HG02885 (cell line): ENCODE measurements around the gene LASP1NB.
"Not testable (repeated sequence)": the region's sequence is repeated elsewhere in the genome, so short reads cannot be mapped to it uniquely, and the experiment has no call there.

Experiments
- ATAC-seq: cut with Tn5 transposase; IDR thresholded peaks from one replicate; pipeline ENCODE4 v1.9.1; 2021; ENCODE audit warnings: mild to moderate bottlenecking; ENCODE audit not compliant: unreplicated experiment, poor library complexity

Gene LASP1NB

DNA sequence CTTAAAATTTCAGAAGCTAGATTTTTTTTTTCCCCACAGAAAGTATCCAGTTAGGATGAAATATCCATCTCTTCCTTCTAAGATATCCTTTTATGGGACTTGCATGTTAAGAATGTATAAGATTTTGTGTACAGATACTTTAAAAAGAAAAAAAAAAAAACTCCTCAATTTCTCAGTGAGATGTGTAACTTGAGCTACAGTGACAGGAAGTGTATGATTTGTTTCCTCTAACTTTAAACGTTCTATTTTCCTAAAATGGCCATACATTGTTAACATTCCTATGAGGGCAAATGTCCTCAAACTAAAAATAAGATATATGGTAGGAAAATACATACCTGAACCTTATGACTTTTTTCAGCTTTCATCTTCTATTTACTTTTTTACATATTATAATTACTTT lies 32.9 kb downstream of the LASP1NB start:
- no peak for ATAC-seq

DNA sequence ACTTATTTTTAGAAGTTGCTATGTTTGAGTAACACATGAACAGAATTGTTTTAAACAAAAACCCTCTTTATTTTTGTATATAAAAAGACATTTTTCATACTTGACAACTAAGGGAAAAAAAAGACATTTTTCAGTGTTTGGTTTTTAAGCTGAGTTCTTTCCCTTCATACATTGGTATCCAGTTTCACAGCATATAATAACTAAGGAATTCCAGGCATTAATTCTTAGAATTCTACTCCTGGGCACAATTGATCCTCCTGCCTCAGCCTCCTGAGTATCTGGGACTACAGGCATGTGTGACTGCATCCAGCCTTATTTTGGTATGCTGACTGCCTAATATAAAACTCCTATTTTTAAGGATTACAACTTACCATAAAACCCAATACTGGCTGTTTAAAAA lies 33.3 kb downstream of the LASP1NB start:
- no peak for ATAC-seq

DNA sequence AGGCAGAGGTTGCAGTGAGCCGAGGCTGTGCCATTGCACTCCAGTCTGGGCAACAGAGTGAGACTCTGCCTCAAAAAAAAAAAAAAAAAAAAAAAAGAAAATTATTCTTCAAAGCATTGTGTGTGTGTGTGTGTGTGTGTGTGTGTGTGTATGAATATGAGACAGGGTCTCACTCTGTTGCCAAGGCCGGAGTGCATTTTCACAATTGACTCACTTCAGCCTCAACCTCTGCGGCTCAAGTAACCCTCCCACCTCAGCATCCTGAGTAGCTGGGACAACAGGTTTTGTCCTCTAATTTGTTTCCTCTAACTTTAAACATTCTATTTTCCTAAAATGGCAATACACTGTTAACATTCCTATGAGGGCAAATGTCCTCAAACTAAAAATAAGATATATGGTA lies 34.1 kb downstream of the LASP1NB start:
- ATAC-seq: no peak

DNA sequence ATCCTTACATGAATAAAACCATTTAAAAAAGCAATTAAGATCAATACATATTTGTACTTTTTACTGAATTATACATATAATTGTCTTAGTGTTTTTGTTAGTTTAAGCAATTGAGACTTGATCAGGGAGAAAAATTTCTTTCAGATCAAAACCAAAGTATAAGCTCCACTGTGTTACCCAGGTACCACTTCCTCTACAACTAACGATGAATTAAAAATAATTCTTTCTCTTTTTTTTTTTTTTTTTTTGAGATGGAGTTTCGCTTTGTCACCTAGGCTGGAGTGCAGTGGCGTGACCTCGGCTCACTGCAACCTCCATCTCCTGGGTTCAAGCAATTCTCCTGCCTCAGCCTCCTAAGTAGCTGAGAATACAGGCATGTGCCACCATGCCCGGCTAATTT lies 35.0 kb downstream of the LASP1NB start:
- ATAC-seq: no peak

DNA sequence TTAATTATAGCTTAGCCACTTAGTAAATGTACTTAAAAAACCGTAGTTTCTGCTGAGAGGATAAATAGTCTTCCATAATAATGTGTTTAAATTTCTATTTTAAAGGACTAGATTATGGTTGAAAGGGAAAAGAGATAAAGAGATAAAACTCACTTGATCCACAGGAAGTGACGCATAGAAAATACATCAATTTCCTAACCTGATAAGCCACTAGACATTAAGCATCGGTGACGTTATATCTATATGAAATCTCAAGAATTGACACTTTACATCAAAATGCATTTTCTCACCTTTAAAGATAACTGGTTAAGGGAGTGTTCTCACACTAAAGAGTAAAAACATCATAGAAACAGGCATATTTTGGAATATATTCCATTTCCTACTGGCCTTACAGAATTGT lies 36.0 kb downstream of the LASP1NB start:
- no peak for ATAC-seq

DNA sequence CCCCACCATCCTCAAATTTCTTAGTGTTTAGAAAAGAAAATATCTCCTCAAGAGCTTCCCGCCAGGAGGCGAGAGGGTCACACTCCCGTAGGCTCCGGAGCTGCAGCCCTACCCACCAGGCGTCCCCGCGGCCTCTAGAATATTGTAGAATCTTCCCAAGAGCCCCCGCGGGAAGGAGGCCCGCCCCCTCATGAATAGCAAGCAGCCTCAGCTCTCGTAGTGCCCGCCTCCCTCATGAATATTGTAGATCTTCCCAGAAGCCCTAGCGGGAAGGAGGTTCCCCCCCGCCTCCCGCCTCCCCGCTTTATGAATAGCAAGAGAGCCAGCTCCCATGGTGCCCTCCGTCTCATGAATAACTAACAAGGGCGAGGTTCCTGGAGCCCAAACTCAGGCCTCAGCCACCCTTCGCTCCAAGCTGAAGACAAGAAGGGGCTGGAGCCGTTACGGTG lies 41.9 kb downstream of the LASP1NB start, which contains the start of gene FBXO47:
TSS of gene FBXO47 (minus strand) at position 114 of the 449 bp plus-strand sequence. CDS start 4,378 bp downstream, outside the sequence.
- no peak for ATAC-seq

DNA sequence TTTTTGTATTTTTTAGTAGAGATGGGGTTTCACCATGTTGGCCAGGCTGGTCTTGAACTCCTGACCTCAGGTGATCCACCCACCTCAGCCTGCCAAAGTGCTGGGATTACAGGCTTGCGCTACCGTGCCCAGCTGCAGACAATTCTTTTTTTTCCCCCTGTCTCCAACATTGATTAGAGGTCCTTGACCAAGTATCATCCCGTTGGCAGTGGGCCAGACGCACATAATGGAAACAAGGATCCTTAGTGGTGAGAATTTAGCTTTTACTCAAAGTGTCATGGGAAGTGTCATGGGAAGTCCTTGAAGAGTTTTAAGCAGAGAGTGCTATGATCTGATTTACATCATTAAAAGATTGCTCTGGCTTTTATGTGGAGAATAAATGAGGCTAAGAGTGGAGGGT lies 43.9 kb downstream of the LASP1NB start:
- no peak for ATAC-seq

DNA sequence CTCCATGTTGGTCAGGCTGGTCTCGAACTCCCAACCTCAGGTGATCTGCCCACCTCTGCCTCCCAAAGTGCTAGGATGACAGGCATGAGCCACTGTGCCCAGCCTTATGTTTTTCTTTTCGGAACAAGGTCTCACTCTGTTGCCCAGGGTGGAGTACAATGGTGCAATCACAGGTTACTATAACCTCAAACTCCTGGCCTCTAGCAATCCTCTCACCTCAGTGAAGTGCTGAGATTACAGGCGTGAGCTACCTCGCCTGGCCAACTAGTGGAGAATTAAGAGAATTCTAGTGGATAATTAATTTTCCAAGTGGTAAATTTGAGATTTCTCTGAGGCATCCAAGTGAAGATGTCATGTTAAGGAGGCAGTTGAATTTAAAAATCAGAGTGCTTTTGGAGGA lies 44.7 kb downstream of the LASP1NB start:
- ATAC-seq: no peak

DNA sequence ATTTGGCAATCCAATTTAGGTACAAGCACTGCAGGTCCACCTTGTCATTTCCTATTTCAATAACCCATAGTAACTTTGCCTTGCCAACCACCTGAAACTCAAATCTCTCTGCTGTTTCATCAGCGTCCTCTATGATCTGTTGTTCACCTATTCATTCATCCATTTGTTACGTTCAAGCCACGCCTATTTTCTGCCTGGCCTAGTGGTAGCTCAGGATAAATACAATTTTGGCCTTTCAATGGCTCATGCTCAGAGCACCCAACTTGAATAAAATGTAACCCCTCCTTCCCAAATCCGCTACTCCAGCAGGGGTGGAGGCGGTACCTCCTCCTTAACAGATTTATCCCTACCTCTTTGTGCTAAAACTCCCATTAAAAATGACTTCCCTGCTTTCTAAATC lies 45.4 kb downstream of the LASP1NB start:
- no peak for ATAC-seq

DNA sequence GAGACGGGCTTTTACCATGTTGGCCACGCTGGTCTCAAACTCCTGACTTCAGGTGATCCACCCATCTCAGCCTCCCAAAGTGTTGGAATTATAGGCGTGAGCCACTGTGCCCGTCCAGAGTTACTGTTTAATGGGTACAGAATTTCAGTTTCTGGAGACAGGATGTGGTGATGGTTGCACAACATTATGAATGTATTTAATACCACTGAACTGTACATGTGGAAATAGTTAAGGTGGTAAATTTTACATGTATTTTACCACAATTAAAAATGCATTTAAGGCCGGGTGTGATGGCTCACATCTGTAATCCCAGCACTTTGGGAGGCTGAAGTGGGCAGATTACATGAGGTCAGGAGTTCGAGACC lies 50.8 kb downstream of the LASP1NB start:
- ATAC-seq: not testable (repeated sequence)

DNA sequence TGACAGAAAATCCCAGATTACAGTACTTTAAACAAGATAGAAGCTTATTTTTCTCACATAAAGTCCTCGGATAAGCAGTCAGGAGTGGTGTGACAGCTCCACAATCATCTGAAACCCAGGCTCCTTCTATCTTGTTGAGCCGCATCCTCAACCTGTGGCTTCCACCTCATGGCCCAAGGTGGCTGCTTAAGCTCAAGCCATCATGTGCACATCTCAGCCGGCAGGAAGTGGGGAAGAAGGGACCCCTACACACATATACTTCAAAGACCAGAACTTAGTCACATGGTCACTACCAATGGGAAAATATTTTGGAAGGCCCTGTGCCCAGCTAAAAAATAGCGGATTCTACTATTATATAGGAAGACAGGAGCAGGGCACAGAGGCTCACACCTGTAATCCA lies 52.8 kb downstream of the LASP1NB start:
- no peak for ATAC-seq
